NK-92 treated with Interleukin-12 subunit alpha and Interleukin-12 subunit beta, amount 100 ng/mL, for 24 hours (cell line): ENCODE results near the gene CYREN.
"Not testable (repeated sequence)": the region's sequence is repeated elsewhere in the genome, so short reads cannot be mapped to it uniquely, and the experiment has no call there.

Experiments used
- DNase-seq: peaks from one replicate; lab custom pipeline; 2025; lab: John Stamatoyannopoulos, UW

The CYREN gene

GRCh38 chr7:135177028-135177696 is 6.7 kb upstream of the CYREN start:
- DNase-seq, result no peak

GRCh38 chr7:135175931-135176330 is 5.4 kb upstream of the CYREN start:
- no peak for DNase-seq

- DNase-seq, result no peak
Measured at GRCh38 chr7:135174941-135175340, 4.4 kb upstream of the CYREN start.

- not testable (repeated sequence) for DNase-seq
Measured at GRCh38 chr7:135173916-135174315, 3.4 kb upstream of the CYREN start.

DNA sequence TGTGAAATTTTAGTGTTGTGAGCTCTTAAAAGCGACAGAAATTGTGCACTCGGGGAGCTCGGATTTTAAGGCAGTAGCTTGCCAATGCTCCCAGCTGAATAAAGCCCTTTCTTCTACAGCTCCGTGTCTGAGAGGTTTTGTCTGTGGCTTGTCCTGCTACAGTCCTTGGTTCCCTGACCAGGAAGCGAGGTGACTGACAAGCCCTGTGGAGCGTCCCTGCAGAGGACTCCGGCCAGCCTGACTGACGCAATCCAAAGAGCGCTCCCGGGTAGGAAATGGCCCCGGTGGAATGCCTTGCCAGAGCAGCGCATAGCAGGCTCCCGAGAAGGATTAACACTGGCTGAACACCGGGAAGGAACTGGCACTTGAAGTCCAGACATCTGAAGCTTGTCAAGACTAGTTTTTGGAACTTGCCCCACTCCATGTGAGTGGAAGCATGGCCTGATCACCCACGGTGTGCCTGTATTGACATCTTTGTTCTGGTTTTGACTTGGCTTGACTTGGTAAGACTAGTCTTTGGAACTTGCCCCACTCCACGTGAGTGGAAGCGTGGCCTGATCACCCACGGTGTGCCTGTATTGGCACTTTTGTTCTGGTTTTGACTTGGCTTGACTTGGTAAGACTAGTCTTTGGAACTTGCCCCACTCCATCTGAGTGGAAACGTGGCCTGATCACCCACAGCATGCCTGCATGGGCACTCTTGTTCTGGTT is 1.2 kb upstream of the CYREN start:
- not testable (repeated sequence) for DNase-seq

DNA sequence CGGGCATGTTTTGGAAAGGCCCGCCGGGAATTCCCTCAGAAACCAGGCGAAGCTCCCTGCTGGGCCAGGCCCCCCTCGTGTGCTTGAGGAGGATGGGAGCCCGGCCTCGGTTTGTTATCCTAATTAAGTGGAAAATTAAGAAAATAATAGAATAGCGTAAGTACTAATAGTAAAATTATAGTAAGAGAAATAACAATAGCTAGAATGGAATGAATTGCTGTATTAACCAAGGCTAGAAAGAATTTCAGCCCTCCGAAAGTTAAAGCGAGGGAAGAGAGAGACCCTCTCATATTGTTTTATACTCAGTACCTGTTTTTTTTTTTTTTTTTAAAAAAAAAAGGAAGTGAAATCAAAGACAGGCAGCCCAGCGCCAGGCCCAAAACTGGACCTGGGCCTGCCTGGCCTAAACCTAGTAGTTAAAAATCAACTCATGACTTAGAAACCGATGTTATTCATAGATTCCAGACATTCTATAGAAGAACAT is 533 bp upstream of the CYREN start:
- not testable (repeated sequence) for DNase-seq

DNA sequence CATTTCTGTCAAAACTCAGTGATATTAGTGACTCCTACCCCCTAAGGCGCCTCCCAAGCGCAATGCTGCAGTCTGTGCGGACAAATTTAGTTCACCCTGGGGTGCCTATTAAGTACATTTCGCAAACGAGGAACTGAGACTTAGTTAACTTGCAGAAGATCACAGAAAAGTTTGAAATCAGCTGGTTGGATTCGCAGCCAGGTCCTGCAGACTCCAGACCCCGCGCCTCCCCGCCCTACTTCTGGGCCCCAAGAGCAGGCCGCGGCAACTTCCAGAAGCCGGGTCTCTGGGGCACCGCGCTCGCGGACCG is 588 bp downstream of the CYREN start:
- DNase-seq, result no peak

- peak; percentile 51 for DNase-seq
Measured at GRCh38 chr7:135169141-135169963, 1.2 kb downstream of the CYREN start.

GRCh38 chr7:135168489-135169140 is 1.9 kb downstream of the CYREN start:
- no peak for DNase-seq

DNA sequence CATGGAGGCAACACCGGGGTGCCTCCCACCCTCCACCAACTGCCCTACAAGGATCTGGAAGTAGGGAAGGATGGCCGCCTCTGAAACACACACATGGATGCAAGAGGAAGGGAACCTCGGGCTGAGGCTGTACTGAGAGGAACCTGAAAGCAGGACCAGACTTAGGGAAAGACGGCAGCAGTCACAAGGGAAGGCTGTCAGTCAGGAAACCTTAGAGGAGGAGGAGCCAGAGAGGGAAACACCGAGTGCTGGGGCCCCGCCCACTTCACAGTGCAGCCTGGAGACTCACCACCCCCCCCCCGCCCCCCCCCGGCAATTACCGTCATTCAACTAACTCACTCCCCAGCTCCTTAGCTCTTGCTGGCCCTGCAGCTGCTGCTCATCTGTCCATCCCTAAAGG is 2.5 kb downstream of the CYREN start:
- DNase-seq, result no peak

DNA sequence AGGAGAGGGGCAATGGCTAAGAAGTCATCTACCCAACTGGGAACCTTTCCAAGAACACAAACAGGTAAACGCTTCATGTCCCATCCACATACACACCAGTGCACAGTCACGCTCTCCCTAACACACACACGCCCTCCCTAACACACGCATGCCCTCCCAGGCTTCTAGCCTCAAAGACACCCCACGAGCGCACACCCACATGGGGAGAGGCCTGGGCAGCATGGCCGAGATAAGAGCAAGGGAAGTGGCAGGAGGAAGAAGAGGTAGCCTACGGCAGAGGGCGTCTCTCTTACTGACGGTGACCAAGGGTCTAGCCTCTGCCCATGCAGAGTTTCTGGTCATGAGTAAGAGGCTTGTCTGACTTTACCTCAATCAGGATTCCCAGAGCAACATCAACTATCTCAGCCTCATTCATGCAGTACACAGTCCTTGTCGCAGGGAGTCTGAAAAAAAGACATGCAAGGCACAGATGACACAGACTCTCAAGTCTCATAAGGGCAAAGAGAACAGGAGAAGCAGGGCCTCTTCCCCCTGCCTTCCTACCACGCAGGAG is 3.1 kb downstream of the CYREN start:
- DNase-seq, result no peak

- no peak for DNase-seq
Measured at GRCh38 chr7:135166338-135166990, 4.0 kb downstream of the CYREN start.

- no peak for DNase-seq
Measured at GRCh38 chr7:135165862-135166261, 4.6 kb downstream of the CYREN start.

DNA sequence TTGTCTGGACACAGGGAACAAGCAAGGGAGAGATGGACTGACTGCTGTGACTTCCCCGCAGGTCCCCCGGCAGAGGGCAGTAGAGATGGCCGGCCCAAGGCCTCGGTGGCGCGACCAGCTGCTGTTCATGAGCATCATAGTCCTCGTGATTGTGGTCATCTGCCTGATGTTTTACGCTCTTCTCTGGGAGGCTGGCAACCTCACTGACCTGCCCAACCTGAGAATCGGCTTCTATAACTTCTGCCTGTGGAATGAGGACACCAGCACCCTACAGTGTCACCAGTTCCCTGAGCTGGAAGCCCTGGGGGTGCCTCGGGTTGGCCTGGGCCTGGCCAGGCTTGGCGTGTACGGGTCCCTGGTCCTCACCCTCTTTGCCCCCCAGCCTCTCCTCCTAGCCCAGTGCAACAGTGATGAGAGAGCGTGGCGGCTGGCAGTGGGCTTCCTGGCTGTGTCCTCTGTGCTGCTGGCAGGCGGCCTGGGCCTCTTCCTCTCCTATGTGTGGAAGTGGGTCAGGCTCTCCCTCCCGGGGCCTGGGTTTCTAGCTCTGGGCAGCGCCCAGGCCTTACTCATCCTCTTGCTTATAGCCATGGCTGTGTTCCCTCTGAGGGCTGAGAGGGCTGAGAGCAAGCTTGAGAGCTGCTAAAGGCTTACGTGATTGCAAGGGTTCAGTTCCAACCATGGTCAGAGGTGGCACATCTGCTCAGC is 6.0 kb downstream of the CYREN start:
- DNase-seq, result no peak

- no peak for DNase-seq
Measured at GRCh38 chr7:135162382-135163001, 8.0 kb downstream of the CYREN start.

DNA sequence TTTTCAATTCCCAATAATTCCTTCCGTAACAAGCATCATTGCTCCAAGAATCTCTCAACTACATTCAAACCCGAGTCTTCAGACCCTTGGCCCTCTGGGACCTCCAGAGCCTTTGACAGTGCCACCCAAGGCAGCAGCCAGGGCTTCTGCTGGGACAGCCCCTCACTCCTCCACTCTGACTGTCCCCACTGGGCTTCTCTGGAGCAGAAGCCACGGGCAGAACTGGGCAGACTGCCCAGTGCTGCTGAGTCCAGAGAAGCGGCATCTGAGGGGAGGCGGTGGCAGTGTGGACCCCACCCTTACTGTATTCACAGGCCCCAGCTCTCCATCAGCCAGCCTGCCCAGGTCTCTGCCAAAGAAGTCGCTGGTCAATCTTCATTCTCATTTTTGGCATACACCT is 8.8 kb downstream of the CYREN start:
- DNase-seq, result no peak

DNA sequence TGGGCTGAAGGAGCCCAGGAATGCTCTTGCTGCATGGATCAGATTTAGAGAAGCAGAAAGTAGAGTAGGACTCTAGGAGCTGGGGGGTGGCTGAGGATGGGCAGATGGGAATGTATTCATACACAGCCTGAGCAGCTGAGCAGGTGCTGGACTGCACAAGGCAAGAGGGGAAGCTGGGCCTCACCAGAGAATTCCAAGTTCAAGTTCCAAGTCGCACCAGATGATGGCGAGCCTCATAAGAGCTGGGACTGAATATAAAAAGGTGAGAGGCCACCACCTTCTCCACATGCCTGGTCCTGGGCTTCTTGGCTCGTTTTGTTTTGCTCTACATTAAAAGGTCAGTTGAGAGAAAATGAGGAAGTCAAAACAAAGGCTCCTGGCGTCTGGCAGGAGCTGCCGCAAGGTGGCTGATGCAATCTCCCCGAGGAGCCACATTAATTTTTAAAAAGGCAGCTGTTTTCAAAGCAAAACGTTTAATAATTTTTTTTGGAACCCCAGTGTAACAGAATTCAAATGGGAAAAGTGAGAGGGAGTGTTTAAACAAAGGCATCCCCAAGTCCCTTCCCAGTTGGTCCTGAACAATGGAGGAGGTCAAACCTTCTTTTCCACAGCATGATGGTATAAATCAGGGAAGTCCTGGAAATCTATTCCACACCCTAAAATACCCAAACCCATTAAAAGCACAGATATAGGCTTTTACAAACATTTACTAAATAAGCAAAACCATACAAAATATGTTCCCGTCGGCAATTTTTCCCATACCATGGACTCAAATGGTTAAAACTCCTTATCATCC is 9.5 kb downstream of the CYREN start:
- no peak for DNase-seq

GRCh38 chr7:135160098-135160857 is 10.2 kb downstream of the CYREN start:
- no peak for DNase-seq
